ENCODE measurements around the gene CWC25.

CWC25 gene

DNA sequence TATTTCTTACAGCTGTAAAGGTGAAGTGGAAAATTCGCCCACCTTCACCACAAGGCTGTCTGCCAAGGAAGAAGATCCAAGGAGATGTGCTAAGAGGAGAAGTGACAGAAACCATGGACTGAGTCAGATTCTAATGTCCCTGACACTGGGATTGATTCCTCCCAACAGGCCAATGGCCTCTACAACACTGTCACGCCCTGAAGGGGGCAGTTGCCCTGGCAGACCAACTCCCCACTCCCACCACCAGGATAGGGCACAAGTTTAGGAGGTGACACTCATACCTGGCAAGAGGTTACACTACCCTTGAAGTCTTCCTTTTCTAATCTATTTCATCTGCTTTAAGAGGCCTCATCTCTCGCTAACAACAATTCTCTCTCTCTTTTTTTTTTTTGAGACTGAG lies 41.9 kb downstream of the CWC25 start:
- no peak for DNase-seq

DNA sequence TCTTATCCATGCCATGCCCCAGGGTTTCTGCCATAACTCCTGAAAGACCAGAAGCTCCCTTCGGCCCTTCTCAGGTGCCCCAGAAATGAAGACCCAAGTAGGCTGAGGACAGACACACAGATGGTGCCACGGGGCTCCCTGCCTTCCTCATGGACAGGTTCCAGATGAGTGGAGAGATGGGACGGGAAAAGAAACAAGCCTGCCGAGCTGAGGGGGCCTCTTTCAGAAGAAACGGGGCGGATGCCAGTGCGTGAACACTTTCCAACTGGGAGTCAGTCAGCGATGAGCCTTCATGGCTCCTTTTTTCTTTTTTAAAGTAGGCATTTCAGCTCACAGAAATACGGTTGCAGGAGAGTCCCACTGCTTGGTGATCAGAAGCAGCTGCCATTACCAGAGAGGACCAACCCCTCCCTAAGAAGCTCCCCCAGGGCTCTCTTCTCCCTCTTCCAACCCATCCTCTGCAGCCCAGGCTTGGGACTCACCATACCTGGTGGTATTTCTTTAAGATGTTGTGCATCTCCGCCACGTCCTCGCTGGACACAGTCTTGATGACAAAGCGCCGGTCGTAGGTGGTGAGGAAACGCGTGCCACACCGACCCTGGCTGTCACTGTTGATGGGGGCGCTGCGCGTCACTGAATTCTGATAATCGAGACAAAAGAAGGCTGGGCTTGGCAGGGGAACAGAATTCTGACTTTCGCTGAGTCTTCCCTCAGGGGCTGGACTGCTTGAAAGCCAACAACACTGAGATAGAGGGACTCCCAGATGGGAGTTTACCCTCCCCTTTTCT lies 45.0 kb downstream of the CWC25 start:
- DNase-seq, result no peak

DNA sequence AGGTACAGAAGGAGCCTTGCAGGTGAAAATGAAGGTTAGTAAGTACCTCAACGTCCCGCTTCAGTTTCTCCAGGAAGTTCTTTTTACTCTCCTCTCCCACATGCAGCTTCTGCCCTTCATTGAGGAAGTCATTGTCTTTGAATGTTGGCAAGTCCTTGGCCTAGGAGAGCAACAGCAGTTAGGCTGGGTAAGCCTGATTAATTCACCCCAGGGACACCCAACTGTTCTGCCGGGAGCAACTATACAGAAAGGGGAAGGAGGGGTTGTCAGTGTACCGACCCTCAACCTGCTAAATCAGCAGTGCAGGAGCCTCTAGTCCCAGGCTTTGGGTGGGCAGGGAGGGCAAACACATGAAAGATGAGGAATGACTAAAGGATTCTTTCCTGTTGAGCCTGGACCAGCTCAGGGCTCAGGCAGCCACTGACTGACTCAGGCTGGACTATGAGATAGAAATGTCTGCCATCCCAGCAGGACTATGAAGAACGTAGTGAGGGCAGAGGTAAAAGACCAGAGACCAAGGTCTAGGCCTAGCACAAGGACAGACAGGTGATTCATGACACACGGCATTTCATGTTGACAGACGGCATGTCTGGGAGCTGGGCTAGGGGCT lies 47.4 kb downstream of the CWC25 start:
- DNase-seq, result no peak

DNA sequence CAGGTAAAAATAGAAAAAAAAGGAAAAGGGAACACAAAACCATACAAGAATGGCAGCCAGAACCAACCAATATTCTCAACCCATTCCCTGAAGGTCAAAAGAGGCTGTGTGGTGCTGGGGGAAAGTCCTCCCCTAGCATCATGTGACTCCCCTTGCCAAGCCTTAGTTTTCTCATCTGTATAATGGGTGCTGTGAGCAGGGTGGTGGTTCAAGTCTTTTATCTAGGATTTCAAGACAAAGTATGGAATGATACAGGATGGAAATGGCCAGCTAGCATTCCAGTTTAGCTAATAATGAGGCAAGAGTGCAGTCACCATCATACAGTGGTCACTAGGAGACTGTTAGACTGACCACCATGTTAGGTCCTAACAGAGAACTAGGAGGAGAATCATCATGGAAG lies 51.9 kb downstream of the CWC25 start:
- DNase-seq, result no peak

DNA sequence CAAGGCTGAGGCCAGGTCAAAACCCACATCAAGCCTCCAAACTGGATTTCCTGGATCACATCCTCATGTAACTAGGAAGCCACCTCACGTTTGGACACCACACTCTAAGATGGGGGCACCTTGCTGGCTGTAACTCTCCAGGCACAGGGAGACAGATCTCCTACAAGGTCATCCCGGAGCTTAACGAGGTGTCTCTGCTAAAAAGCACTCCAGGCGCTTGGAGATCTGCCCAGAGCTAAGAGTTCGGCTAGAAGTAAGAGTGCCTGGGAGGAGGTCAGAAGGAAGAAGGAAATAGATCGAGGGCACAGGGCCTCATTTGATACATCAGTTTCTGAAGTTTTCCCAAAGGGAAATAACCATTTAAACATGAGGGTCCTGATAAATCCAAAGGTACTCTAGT lies 56.7 kb downstream of the CWC25 start:
- no peak for DNase-seq

DNA sequence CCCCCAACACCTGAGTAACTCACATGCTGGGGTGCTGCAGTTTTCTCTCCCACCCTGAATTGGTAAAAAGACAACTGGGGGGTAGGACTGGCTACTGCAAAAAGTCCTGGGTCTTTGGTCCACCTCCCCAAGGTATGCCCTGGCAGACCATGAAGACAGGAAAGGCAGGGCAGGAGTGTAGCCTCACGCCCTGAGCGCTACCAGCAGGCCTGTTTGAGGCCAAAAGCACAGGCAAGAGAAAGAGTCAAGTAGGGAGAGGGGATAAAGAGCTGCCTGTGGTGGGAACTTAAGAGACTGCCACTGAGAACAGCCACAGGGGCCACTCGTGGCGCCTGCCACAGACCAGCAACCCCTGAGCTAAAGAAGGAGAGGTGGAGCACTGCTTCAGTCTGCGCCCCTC lies 58.8 kb downstream of the CWC25 start:
- no peak for DNase-seq

DNA sequence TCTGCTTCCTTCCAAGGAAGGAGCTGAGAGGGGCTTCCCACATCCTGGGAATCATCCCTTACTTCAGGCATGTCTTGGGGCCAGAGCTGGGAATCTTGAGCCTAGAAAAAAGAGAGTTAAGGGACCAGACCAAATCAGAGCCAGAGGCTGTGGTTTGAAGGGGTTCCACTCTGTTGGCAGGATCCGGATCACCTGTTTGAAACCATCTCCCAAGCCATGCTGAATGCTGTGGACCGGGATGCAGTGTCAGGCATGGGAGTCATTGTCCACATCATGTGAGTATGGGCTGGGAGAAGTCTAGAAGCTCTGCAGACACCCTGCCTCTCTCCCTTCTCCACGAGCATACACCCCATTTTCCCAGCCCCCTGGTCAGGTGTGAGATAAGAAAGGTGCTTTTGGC lies 62.9 kb downstream of the CWC25 start:
- DNase-seq, result no peak

DNA sequence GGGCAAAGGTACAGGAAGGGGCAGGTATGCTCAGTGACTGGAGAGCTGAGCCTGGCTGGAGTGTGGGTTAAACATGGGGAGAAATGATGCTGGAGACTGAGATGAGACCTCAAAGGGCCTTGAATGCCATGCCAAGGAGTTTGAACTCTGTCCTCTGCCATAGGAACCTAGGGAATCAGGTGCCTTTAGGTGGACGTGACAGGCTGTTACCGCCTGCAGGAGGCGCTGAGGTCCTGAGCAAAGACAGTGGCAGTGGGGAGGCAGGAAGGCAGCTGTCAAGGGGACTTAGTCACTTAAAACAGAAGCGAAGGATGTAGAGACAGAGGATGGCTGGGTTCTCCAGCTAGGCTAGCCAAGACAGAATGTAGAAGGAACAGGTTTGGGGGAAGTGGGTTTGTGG lies 63.5 kb downstream of the CWC25 start:
- DNase-seq, result peak in 2 of 4 experiments; percentile 14 to 35

DNA sequence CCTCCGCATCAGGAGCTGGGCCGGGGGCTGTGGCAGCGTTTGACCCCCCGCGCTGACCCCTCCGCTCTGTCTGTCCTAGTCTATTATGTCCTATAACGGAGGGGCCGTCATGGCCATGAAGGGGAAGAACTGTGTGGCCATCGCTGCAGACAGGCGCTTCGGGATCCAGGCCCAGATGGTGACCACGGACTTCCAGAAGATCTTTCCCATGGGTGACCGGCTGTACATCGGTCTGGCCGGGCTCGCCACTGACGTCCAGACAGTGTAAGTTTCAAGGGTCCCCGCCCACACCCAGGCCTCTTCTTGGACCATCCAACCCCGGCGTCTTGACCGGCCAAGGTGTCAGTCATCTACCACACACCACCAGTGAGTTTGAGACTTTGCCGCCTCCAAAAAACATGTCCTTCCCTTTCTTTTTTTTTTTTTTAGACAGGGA lies 72.0 kb downstream of the CWC25 start:
- DNase-seq, result peak in 1 of 4 experiments; percentile 5

DNA sequence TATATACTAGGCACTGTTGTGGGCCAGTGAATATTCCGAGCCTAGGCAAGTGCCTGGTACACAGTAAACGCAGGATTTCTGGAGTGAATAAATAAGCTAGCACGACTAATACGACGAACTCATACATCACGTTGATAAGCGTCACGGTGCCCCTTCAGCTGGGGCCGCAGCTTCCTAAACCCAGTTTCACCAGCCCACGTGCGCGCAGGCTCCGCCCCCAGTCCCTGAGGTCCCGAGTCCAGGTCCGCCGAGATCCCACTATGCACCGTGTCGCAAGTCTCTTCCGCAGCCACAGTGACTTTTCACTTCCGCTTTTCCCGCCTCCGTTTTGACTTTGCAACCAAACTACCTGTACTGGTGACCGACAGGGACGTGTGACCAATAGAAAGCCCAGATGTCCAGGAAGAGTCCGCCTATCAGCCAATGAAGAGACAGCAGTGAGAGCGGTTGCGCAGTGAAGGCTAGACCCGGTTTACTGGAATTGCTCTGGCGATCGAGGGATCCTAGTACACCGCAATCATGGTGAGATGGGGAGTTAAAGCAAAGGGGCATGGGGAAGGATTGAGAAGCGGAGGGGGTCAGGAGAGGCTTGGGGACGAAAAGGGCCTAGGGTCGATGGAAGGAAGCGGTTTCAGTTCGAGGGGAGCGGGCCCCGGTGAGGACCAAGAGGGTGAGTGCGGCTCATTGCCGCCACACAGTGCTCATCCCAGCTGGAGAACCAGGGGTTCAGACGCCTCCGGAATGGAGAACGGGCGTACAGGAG lies 72.6 kb downstream of the CWC25 start, which contains the start of gene PSMB3:
TSS of gene PSMB3 (plus strand) at position 434 of the 763 bp plus-strand sequence. CDS start at position 520, 86 bp downstream.
- peak; percentile 99 to 100 (median 100) for DNase-seq

DNA sequence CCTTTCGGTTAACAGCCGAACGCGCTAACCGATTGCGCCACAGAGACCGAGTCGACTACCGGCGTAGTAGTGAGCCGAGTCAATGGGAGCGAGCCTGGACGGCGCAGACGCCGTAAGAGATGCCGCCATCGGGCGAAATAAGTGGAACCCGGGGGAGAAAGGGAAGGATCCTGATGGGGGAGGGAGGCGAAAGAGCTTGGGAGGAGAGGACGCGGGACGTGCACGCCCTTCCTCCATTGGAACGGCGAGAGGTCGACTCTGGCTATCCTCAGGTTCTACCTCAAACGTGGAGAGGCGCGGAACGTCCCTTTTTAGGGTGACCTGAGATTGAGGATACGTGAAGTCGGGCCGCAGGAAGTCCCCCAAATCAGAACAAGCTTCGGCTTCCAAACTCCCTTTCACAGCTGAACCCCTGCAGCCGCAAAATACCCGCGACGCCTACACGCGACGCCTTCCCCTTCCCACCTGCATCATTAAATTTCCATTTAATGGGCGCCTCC lies 73.3 kb downstream of the CWC25 start:
- peak; percentile 87 to 95 (median 92) for DNase-seq

DNA sequence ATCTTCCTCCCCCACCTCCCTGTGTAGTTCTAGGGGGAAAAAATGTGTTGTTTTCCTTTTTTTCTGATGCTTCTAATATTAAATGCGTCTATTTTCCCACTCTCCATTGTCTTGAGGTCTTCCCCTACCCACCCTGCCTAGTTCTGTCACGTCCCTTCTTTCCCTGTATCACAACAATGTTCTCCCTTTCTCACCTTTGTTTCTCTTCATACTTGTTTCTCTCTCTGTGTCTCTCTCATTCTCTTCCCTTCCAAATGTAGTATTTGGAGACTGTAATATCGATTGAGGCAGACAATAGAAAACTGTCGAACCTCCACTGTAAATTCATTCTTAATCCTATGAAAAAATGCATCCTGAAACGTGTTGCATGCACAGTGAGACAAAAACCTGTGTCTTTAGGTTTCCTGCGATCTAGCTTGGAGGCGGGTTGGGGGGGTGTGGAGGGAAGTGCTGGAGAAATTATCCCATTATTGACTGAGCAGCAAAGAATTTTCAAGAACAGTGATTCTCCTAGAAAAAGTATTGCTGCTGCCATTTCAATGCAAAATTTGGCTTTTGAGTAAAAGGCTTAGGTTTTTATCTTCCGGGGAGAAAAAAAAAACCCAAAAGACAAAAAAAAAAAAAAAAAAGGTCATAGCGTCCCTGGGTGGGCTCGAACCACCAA lies 73.8 kb downstream of the CWC25 start:
- DNase-seq, result peak in 1 of 4 experiments; percentile 23

Data from suppressor macrophage (primary cell).